ENCODE data around the gene KLHDC3. TPM values are rescaled to one million over a fixed set of nuclear protein-coding genes. Genes with fewer than 3 reads are reported as not detected.

The KLHDC3 gene
- total and polyA plus RNA-seq, 2 of the 13 experiments (the other 11 are each of a cell fraction or from before 2014, with no cell fraction given), result 78.3 to 91.5 TPM

DNA sequence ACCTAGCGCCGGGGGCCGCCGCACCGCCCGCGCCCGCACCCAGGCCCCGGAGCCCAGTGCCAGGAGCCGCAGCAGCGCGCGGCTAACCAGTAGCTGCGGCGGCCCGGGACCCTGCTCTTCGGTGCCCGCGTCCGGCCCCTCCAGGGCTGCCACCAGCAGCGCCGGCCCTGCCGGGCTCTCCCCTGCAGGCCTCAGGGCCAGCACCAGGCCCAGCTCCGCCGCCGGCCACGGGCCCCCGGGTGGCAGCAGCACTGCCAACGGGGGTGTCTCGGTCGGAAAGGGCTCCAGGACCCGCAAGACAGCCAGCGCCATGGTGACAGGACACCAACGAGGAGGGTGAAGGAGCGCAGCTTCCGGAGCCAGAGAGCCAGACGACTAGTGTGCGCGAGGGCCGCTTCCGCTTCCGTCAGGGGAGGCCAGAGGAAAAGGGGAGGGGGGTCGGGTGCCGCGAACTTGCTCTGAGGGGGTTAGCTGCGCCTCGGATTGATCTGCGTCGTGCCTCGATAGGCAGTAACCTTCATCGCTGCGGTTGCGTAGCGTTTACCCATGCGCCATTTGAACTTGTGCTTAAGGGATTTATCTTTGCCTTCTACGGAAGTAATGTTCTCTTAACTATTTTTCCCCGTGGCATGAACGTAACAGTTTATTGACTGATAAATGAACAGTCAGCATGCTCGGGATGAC is 35.1 kb upstream of the KLHDC3 start, which contains the start of gene PEX6 (continued):
- TF ChIP-seq, protein P1, sequence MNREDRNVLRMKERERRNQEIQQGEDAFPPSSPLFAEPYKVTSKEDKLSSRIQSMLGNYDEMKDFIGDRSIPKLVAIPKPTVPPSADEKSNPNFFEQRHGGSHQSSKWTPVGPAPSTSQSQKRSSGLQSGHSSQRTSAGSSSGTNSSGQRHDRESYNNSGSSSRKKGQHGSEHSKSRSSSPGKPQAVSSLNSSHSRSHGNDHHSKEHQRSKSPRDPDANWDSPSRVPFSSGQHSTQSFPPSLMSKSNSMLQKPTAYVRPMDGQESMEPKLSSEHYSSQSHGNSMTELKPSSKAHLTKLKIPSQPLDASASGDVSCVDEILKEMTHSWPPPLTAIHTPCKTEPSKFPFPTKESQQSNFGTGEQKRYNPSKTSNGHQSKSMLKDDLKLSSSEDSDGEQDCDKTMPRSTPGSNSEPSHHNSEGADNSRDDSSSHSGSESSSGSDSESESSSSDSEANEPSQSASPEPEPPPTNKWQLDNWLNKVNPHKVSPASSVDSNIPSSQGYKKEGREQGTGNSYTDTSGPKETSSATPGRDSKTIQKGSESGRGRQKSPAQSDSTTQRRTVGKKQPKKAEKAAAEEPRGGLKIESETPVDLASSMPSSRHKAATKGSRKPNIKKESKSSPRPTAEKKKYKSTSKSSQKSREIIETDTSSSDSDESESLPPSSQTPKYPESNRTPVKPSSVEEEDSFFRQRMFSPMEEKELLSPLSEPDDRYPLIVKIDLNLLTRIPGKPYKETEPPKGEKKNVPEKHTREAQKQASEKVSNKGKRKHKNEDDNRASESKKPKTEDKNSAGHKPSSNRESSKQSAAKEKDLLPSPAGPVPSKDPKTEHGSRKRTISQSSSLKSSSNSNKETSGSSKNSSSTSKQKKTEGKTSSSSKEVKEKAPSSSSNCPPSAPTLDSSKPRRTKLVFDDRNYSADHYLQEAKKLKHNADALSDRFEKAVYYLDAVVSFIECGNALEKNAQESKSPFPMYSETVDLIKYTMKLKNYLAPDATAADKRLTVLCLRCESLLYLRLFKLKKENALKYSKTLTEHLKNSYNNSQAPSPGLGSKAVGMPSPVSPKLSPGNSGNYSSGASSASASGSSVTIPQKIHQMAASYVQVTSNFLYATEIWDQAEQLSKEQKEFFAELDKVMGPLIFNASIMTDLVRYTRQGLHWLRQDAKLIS (CRISPR knock-in tag; IDR thresholded peaks at IDR 0.05), result peak; percentile 64; the same call in 1 of the 2 replicates
- TF ChIP-seq, protein P2, sequence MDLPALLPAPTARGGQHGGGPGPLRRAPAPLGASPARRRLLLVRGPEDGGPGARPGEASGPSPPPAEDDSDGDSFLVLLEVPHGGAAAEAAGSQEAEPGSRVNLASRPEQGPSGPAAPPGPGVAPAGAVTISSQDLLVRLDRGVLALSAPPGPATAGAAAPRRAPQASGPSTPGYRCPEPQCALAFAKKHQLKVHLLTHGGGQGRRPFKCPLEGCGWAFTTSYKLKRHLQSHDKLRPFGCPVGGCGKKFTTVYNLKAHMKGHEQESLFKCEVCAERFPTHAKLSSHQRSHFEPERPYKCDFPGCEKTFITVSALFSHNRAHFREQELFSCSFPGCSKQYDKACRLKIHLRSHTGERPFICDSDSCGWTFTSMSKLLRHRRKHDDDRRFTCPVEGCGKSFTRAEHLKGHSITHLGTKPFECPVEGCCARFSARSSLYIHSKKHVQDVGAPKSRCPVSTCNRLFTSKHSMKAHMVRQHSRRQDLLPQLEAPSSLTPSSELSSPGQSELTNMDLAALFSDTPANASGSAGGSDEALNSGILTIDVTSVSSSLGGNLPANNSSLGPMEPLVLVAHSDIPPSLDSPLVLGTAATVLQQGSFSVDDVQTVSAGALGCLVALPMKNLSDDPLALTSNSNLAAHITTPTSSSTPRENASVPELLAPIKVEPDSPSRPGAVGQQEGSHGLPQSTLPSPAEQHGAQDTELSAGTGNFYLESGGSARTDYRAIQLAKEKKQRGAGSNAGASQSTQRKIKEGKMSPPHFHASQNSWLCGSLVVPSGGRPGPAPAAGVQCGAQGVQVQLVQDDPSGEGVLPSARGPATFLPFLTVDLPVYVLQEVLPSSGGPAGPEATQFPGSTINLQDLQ (CRISPR knock-in tag; IDR thresholded peaks at IDR 0.05), result 0 out of 2 replicates have a peak, but pooled peaks have one; percentile 66
- TF ChIP-seq, protein P3, sequence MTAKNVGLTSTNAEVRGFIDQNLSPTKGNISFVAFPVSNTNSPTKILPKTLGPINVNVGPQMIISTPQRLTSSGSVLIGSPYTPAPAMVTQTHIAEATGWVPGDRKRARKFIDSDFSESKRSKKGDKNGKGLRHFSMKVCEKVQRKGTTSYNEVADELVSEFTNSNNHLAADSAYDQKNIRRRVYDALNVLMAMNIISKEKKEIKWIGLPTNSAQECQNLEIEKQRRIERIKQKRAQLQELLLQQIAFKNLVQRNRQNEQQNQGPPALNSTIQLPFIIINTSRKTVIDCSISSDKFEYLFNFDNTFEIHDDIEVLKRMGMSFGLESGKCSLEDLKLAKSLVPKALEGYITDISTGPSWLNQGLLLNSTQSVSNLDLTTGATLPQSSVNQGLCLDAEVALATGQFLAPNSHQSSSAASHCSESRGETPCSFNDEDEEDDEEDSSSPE (CRISPR knock-in tag; IDR thresholded peaks at IDR 0.05), result peak; percentile 49; the same call in 1 of the 2 replicates
- TF ChIP-seq, protein P4, sequence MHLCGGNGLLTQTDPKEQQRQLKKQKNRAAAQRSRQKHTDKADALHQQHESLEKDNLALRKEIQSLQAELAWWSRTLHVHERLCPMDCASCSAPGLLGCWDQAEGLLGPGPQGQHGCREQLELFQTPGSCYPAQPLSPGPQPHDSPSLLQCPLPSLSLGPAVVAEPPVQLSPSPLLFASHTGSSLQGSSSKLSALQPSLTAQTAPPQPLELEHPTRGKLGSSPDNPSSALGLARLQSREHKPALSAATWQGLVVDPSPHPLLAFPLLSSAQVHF (CRISPR knock-in tag; IDR thresholded peaks at IDR 0.05), result no peak
- no peak for TF ChIP-seq ZFP36 (IDR thresholded peaks at IDR 0.05; ENCODE audit: borderline replicate concordance, low read depth, low read length, partially characterized antibody)
- TF ChIP-seq, protein P5, sequence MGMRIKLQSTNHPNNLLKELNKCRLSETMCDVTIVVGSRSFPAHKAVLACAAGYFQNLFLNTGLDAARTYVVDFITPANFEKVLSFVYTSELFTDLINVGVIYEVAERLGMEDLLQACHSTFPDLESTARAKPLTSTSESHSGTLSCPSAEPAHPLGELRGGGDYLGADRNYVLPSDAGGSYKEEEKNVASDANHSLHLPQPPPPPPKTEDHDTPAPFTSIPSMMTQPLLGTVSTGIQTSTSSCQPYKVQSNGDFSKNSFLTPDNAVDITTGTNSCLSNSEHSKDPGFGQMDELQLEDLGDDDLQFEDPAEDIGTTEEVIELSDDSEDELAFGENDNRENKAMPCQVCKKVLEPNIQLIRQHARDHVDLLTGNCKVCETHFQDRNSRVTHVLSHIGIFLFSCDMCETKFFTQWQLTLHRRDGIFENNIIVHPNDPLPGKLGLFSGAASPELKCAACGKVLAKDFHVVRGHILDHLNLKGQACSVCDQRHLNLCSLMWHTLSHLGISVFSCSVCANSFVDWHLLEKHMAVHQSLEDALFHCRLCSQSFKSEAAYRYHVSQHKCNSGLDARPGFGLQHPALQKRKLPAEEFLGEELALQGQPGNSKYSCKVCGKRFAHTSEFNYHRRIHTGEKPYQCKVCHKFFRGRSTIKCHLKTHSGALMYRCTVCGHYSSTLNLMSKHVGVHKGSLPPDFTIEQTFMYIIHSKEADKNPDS (CRISPR knock-in tag; IDR thresholded peaks at IDR 0.05), result peak; percentile 46; the same call in 1 of the 2 replicates
- TF ChIP-seq KLF15 (CRISPR knock-in tag; IDR thresholded peaks at IDR 0.05; ENCODE audit: borderline replicate concordance), result no peak
- TF ChIP-seq NCOA1 (CRISPR knock-in tag; IDR thresholded peaks at IDR 0.05), result 0 out of 2 replicates have a peak, but pooled peaks have one; percentile 55
- TF ChIP-seq, protein P6, sequence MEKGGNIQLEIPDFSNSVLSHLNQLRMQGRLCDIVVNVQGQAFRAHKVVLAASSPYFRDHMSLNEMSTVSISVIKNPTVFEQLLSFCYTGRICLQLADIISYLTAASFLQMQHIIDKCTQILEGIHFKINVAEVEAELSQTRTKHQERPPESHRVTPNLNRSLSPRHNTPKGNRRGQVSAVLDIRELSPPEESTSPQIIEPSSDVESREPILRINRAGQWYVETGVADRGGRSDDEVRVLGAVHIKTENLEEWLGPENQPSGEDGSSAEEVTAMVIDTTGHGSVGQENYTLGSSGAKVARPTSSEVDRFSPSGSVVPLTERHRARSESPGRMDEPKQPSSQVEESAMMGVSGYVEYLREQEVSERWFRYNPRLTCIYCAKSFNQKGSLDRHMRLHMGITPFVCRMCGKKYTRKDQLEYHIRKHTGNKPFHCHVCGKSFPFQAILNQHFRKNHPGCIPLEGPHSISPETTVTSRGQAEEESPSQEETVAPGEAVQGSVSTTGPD (CRISPR knock-in tag; IDR thresholded peaks at IDR 0.05), result no peak
- TF ChIP-seq RBAK (CRISPR knock-in tag; IDR thresholded peaks at IDR 0.05), result peak; percentile 74; the same call in 1 of the 2 replicates
- TF ChIP-seq ZNF567 (CRISPR knock-in tag; IDR thresholded peaks at IDR 0.05; ENCODE audit: borderline replicate concordance), result peak; percentile 63; the same call in 1 of the 2 replicates
- TF ChIP-seq, protein P7, sequence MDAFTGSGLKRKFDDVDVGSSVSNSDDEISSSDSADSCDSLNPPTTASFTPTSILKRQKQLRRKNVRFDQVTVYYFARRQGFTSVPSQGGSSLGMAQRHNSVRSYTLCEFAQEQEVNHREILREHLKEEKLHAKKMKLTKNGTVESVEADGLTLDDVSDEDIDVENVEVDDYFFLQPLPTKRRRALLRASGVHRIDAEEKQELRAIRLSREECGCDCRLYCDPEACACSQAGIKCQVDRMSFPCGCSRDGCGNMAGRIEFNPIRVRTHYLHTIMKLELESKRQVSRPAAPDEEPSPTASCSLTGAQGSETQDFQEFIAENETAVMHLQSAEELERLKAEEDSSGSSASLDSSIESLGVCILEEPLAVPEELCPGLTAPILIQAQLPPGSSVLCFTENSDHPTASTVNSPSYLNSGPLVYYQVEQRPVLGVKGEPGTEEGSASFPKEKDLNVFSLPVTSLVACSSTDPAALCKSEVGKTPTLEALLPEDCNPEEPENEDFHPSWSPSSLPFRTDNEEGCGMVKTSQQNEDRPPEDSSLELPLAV (CRISPR knock-in tag; conservative IDR thresholded peaks at IDR 0.05; ENCODE audit: low read depth), result no peak; the same call in 1 of the 2 replicates
- TF ChIP-seq GABPB1 (CRISPR knock-in tag; IDR thresholded peaks at IDR 0.05), result peak; percentile 95
